GM21528 (cell line): Measurements from ENCODE around the gene NAP1L1.
"Not testable (repeated sequence)": the region's sequence is repeated elsewhere in the genome, so short reads cannot be mapped to it uniquely, and the experiment has no call there.

Source experiments
- ATAC-seq: cut with Tn5 transposase; IDR thresholded peaks from one replicate; pipeline ENCODE4 v1.9.1; 2021; ENCODE audit warnings: mild to moderate bottlenecking, moderate library complexity; ENCODE audit not compliant: unreplicated experiment, low FRiP score

The NAP1L1 gene

DNA sequence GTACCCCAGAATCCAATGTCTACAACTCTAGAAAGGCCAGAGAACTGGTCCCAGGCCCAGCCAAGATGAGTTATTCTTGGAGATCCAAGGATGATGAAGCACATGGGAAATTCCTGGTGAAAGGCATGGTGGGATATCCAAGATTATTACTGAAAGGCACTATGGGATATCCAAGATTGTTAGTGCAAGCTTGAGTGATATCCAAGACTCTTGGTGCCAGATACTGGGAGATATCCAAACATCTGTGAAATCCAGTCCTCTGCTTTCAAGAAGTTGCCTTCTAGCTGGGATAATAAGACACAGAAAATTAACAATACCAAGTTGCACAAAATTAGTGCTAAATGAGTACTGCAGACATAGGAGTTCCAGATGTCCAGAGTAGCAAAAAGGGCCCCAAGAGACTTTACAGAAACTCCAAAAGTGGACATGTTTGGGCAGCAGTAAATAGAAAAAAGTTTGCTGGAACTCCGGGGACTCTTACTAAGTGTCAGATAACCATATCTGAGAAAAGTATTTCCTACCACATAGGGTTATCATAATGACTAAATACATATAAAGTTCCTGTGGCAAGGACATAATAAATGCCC is 87.5 kb downstream of the NAP1L1 start:
- ATAC-seq: no peak

- ATAC-seq: no peak
Observed at GRCh38 chr12:75995691-75996090, 88.8 kb downstream of the NAP1L1 start.

DNA sequence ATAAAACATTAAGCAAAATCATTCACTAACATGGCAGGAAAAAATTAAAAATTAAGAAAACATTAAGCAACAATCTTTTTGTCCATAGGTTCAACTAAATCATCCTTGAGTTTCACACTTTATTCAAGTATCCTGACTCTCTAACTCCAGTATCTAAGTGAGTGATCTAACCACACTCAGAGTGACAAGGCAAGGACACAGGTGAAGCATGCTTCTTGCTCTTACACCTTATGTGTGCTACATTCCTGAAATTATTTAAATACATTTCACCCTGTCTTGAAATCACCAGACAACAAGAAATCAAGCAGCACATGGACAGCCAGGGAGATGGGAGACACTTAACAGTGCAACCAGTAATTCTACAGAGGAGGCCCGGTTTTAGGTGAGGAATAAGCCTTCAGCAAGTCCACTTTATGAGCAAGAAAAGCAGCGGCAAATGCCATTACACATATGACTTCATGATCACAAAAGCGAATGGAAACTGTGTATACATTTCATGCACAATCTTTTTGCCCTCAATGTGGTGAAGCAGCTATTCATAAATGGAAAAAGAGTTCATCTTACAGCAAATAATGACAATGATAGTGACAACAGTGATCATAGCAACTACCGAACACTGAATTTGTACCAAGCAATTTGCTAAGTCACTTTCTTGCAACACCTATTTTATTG is 90.3 kb downstream of the NAP1L1 start:
- no peak for ATAC-seq

DNA sequence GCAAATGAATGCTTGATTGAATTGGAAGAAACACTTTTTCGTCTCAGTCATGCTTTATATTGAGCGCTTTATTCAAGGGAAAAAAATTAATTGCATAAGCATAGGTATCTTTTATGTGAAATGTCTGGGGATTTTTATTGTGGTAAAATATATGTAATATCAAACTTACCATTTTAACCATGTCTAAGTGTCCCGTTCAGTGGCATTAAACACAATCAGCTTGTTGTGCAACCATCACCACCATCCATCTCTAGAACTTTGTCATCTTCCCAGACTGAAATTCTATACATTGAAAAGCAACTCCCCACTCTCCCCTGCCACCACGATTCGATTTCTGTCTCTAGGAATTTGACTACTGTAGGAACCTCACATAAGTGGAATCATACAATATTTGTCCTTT is 92.7 kb downstream of the NAP1L1 start:
- no peak for ATAC-seq

DNA sequence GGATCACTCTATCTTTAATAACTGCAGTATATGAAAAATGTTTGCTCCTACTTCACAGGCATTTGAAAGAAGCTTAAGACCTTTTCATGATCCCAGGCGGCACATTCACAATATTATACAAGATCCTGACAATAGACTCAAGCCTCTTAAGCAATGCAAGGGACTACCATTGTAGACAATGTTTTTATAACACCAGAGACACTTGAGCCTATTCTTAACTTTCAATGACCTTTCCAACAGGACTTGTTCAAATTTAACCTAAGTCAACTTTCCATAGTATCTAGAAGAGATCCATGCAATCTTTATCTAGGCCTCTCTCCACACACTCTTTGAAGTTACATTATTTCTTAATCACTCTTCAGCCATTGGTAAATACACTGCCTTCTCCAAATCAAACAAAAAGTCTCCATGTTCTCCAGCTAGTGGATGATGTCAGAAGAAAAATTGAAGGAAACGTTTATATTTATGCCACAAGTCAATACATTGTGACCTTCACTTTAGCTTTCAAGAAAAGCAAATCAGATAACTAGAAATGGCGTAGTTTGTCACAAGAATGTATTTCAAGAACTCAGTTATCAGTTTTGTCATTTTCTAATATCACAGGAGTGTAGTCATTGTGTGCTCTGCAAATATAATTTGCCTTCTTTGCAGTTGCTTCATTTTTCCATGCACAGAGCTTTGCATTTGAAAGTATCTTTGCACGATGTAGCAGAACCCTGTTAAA is 94.1 kb downstream of the NAP1L1 start:
- ATAC-seq: no peak

- ATAC-seq: not testable (repeated sequence)
Observed at GRCh38 chr12:75987709-75988108, 96.8 kb downstream of the NAP1L1 start.
